ENCODE results near the gene RBP3.
"Not testable (repeated sequence)": the region's sequence is repeated elsewhere in the genome, so short reads cannot be mapped to it uniquely, and the experiment has no call there.

RBP3 gene

DNA sequence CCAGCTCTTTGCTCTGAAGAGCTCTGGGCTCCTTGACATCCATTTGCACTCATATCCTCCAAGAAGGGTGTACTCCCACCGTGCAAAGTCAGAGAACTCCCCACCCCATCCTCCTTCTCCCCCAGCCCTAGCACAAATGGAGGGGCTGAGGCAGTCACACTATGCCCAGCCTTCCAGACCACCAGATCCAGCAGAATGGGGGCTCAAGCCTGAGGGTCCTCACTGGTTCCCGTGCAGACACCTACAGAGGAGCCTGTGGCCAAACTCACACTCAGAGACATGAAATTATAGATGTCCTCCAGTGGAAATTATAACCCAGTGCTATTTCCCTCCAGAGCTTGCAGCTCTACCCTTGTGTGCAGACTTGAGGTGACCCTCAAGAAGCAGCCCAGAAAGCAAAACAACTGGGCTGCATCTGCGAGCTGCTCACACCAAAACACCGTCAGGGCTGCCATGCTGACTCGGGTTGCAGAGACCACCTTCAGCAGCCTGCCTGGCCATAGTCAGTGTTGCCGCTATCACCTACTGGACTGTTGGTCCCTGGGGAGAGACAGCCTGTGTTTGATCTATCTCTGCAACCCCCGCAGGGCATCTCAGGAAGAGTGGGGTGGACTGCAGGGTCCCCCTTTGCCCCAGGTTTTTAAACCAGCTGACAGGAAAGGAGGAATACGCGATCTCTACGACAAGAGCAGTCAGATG lies 28.5 kb downstream of the RBP3 start:
- no peak for DNase-seq

DNA sequence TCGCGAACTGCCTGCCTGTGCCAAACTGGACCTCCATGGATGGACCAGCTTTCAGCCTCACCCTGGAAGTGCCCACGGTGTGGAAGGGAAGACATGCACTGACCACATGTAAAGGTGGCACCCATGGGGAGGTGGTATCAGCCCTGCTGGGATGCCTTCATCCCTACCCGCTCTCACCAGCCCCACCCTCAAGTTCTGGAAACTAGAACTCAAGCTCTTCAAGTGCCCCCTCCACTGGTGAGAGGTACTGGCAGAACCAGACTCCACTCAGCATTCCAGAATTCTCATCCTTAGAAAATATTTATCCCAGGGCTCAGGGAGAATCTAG lies 30.0 kb downstream of the RBP3 start:
- DNase-seq: no peak

DNA sequence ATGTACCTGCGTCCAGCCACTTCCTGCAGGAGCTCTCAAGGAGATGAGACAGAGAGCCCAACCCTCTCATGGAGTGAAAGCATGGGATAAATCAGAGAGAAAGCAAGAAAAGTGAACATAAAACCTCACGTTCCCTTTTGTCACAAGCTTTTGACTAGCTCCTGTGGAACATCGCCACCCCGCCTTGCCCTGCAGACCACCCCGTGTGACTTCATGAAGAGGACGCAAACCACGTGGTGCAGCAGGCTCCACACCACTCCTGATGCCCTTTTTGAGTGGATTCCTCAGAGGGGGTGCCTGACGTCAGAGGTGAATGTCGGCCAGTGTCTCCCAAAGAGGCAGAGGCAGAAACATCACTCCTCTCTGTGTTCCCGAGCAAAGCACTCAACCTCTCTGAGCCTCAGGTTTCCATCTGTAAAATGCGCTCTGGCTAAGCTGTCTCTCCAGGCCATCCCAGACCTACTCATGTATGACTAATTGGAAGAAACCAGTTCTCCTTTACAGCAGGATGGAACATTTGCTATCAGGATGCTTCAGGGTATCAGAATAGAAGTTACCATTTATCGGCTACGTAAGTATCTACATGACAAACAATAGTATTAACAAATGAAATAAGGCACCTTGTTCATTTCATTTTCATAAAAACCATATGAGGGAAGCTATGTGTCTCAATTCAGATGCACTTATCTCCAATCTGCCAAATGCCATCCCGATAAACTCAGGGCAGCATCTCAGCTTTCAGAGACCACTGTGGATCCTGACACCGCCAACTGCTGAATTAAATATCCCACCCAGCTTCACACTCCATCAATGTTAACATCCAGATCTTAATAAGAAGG lies 30.7 kb downstream of the RBP3 start:
- DNase-seq: no peak

DNA sequence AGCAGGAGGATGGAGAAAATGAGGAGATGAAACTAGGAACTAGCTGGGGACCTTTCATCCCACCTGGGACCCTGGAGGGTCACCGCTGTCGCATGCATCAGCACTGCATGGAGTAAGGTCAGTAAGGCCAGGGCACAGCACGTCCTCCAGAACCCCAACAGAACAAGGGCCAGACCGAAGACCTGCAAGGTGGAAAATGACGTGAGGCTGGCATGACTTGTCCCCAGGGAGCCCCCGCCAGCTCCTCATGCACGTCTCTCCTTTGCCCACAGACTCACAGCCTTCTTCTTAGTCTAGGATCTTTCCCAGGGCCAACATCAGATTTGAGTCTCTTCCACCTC lies 31.3 kb downstream of the RBP3 start:
- no peak for DNase-seq

DNA sequence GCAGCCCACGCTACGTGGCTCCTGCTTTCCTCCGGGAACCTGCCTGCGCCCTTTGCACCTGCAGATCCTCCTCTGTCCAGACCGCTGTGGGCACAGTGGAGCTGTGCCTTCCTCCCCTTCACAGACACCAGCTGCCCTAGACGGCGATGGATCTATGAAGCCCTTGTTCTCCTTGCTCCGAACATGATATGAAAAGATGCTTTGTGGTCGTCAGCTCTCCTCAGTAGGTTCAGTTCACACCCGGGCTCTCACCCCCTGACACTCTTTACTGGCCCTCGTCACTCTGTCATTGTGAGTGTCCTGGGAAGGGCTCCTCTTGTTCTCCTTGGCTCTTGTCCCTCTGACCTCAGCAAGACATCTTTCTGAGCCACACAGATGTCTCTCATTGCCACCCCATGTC lies 31.7 kb downstream of the RBP3 start:
- DNase-seq: no peak

DNA sequence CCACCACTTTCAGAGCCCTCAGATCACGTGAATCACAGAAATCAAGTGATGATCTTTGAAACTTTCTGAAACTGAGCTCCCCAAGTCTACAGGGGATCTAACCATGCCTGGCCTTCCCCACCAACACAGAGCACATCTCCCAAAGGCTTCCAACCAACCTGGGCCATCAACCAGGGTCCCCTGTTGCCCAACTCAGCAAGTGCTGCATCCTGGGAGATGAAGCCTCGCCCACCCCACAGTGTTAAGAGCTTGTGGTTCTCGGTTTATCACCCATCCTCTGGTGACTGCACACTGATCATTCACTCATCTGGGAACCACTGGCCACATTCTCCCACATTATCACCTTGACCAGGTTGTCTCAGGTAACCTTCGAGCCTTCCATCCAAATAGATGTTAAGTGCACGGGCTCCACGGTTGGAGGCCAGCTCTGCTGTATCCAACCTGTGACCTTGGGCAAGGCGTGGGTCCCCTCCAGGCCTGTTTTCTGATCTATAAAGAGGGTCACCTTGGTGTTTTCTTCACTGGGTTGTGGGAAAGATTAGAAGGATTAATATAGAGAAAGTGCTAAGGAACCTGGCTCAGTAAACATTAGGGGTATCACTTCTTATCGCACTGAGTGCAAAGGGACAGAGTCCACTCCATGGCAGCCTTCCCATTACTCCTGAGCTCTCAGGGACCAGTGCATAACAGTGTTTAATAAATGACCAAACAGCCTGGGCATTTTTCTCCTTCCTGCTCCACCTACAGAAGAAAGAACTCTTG lies 32.4 kb downstream of the RBP3 start:
- DNase-seq: no peak

DNA sequence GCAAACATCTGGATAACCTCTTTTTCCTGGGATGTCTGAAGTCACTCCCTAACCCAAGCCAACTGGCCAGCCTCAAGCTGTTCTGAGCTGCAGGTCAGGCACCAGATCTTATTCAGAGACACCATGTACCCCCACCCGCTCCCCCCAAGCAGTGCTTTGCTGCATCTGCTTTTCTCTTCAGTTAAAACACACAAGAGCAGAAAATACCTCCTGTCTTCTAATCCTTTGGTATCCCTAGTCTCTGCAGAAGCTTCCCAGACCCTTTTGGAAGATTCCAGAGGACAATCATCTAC lies 32.9 kb downstream of the RBP3 start:
- DNase-seq: no peak

DNA sequence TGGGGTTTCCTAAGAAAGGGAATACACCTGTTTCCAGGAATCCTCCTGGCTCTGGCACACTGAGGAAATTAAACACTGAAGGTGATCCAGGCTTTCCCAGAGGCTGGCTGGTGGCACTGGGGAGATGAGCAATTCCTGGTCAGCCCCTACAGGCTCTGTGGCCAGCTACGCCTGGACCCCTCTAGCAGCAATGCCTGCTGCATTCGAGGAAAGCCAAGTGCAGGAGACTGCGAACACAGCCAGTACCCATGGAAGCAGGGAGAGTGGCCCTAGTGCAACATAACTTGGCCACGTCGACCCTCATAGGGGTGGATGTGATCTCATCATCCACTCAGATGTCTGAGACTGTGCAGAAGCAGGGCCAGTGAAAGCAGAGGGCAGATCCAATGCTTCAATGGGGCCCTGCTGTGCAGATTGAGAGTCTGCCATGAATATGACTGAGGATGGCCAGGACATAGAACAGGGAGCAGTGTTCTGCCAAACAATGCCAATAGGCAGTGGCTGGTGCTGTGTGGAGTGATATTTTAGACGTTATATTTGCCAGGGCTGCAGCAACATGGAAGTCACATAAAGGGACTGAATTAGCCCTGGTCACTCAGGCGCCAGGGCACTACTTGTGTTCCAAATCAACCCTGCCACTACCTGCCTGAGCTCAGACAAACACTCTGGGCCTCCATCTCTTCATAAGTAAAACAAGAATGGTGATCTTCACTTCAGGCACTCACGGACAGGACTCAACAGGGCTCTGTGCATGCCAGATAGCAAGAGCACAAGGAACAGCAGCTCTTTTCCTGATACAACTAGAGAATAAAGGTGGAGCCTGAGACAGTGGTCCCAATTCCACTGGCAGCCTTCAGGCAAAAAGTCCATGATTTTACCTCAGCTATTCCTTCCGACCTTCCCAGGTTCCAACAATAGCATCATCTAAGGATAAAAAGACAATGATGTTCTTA lies 33.5 kb downstream of the RBP3 start:
- DNase-seq: no peak

DNA sequence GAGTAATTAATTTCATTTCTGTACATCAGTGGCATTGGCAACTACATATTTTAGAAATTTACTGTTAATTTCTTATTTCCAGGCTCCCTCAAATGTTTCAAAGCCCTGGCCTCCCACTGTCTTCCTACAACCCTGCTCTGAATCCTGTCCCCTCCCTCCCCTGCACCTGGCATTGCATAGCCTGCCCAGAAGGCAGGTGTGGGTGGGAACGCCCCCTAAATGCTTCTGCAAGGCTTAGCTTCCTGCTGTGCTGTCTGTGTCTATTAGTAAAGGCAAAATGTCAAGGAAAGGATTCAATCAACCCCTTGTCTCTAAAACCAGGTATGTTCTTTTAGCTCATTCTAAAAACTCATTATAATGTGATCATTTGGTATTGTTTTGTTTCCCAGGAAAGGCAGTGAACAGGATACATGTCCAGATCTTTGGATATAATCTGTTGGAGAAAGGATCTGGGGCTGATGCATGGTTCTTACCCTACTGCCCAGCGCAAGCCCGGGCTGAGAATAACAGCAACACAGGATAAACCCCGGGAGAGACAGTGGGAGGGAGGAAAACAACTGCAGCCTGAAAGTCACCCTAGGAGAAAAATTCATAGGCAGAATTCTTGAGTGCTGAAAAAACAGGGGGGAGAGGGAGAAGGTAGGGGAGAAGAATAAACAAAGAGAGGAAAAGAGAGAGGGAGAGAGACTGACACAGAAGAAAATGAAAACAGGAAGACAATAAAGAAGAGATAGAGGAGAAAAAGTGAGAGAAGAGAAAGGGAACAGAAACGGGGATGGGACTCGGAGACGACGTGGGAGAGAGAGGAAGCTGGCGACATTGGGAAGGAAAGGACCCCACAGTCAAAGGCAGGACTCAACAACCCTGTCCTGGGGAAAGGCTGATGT lies 35.3 kb downstream of the RBP3 start:
- no peak for DNase-seq

DNA sequence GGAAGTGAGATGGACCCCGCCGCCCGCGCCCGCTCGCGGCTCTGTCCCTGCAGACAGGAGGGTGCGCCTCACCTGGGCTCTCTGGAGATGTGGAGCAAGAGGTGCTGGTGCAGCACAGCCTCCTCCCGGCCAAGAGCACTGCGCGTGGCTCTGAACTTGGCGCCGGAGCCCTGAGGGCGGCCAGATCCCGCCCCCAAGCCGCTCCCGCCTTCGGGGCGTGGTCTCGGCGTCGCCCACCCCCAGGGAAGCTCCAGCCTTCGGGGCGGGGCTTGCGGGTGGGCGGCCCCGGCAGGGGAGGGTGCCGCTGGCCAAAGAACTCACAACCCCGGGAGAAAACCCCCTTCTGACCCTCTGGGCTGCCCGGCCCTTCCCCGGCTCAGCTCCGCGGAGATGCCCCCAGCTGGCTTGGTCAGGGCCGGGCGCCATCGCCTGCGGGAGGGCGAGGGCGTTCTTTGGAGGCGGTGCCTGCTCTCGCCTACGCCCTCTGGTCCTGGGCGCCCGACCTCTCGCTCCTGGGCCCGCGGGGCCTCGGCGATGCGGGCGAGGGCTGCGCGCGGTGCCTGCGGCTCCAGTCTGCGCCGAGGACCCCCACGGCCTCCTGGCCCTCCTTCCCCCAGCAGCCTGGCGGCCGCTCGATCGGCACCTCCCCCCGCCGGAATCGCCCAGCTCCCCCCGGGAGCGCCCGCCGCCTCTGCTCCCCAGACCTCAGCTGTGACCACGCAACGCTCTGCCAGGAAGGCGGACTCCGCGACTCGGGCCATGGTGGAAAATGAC lies 36.2 kb downstream of the RBP3 start, which contains the start of gene ZNF488:
TSS of gene ZNF488 (minus strand) at position 146 of the 774 bp plus-strand sequence. CDS start 15,464 bp downstream, outside the sequence.
- peak; percentile 73 for DNase-seq

DNA sequence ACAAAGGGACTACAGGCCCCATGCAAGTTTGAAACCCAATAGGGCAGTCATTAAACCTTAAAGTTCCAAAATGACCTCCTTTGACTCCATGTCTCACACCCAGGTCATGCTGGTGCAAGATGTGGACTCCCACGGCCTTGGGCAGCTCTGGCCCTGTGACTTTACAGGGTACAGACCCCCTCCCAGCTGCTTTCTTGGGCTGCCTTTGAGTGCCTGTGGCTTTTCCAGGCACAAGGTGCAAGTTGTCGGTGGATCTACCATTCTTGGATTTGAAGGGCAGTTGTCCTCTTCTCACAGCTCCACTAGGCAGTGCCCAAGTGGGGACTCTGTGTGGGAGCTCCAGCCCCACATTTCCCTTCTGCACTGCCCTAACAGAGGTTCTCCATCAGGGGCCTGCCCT lies 37.9 kb downstream of the RBP3 start:
- not testable (repeated sequence) for DNase-seq

DNA sequence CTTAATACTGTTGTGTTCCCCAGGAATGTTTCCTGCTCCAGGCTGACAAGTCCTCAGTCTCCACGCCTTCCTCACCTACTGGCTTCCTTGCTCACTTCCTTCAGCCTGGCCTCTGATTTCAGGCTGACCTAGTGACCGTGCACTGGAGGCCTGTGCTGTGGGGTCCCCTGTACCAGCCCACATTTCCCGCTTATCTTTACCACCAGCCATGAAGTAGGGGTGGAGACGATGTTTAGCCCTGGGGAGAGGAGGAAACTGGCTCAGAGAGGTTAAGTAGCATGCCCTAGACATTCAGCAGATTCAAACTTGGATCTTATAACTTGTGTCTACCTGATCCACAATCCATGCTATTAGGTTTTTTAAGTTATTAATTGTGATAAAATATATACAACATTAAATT lies 40.7 kb downstream of the RBP3 start:
- DNase-seq: no peak

DNA sequence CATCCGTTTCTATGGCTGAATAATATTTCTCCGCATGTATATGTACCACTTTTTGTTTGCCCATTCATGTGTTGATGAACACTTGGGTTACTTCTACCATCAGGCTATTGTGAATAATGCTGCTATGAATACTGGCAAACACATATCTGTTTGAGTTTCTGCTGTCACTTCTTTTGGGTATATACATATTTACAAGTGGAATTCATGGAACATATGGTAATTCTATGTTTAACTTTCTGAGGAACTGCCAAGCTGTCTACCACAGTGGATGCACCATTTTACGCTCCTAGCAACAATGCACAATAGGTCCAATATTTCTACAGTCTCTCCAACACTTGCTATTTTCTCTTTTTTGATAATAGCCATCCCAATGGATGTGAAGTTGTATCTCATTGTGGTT lies 41.5 kb downstream of the RBP3 start:
- DNase-seq: no peak

DNA sequence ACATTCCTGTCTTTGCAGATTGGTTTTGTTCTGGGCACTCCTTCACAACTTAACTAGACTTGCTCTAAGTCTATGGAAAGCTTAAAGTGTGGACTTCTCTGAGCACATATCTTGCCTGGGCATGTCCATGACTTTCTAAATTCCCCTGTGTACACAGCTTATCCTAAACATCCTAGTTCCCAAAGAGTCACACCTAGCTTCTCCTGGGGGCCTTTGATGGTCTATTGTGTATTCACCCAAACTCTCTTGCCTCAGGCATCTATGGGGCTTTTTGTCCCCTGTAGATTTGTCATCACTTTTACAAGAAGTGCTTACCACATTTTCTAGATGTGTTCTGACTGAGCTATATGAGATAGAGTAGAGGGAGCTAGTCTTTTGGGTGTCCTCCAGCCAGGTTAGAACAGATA lies 48.2 kb downstream of the RBP3 start:
- DNase-seq: no peak

DNA sequence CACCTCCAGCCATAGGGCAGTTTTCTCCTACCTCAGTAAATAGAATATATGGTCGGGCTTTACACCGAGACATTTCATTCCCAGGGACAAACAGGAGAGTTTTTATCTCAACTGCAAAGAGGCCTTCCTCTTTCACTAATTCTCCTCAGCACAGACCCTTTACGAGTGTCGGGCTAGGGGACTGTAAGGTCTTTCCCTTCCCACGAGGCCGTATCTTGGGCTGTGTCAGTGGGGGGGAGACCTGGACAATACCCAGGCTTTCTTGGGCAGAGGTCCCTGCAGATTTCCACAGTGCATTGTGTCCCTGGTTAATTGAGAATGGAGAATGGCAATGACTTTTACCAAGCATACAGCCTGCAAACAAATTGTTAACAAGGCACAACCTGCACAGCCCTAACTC lies 49.1 kb downstream of the RBP3 start:
- no peak for DNase-seq

DNA sequence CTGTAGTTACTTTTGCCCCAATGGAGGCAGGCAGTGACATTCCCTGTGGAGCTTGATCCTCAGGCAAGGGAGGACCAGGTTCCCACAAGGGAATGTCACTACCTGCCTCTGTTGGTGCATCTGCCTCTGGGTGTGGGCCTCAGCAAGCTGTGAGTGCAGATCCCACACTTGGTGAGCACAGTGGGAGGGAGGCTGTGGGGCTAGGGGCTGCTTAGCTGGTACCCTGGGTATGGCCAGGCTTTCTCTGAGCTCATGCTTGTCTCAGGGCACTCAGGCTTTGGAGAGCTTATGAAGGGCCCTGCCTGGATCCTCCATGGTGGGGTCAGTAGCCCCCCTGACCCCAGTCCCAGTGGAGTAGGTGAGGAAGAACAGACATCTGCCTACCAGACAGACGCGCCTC lies 52.1 kb downstream of the RBP3 start:
- DNase-seq: no peak

DNA sequence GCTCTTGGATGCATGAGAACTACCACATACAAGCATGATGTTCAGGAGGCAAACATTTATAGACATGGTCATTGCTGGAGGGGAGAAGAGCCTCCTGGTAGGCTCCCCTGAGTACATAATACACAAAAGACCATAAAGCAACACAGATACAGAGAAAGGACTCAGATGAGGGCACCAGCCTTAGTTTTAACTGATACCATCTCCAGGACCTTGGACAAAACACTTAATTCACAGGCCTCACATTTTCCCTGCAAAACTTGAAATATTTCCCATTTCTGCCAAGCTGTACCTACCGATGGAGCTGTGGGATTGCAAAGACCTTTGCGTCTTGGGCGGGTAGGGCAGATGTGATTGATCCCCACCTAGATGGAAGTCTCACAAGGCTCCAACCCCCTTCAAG lies 52.6 kb downstream of the RBP3 start:
- no peak for DNase-seq

DNA sequence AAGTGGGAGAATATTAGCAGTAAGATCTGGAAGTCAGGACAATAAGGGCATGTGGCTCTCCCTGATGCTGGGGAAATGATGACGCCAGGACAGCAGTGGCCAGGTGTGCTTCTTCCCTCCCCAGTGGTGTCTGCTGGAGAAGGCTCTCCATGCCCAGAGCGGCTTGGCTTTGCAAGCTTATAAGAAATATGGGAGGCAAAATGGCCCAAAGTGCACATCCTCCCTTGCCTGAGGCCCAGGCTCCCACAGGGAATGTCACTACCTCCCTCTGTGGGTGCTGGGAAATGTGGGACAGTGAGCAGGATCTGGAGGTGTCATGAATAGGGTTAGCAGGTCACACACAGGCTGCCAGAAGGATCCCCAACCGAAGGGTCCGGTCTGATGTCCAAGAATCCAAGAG lies 53.0 kb downstream of the RBP3 start:
- DNase-seq: no peak

DNA sequence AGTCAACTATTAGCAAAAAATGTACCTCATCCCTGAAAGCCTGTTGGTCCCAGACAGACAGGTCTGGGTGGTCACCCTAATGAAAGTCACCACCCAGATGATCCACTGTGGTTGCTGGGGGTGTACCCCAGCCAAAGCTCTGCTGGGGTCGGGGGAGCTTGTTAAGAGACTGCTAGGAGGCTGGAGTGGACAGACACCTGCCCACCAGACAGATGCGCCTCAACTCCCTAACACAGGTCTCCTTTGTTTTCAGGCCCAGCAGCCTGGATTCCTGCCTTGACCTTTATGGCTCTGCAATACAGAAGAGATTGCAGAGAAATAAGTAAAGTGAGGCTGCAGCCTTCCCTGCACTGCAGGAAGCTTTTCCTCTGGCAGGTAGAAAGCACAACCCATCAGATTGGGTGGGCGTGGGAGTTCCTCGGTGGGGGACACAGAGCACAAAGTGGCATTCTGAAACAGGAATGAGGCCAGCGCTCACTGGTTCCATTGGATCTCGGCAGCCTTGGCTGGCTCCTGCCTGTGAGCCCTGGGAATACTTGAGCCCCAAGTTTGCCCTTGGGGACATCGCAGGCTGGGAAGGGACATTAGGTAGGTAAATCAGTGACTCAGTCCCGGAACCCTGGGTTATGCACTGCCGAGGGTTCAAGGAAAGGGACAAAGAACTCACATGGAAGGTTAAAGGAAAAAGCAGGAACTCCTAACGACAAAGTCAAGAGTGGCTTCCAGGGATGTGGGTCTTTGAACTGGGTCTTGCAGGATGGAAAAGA lies 53.9 kb downstream of the RBP3 start:
- DNase-seq: no peak

DNA sequence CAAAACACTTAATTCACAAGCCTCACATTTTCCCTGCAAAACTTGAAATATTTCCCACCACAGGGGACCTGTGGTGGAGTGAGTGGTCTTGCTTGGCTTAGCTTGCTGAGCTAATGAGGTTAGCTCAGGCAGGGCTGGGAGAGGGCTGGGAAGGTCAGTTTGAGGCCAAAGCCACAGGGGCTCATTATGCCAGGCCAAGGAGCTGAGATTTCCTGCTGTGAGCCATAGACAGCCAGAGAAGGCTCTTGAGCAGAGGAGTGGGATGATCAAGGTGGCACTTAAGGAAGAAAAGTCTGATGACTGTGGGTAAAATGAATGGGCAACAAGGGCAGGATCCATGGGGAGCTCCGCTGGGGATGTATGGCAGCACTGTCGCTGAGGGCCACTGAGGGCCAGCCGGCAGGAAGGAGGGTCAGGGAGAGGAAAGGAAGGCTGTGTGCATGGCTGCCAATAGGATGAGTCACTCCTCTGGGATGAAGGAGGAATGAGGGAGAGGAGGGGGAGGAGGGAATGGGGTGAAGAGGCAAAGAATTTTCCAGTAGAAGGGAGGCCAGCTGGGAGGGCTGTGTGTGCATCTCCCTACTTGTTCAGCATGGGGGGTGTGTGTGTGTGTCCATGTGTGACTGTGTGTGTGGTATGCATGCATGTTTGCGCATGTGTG lies 54.6 kb downstream of the RBP3 start:
- peak; percentile 80 for DNase-seq
